Head of caudate nucleus (tissue), 42 donors: ENCODE measurements around the gene EIF2AK3.

Experiments
- DNase-seq, 42 donors: peaks; one replicate each; pipeline versions ENCODE4 v3.0.0 to v3.0.0-alpha.2; 2020 to 2021; ENCODE audit warnings: mixed read lengths in 7 of 42
- intact Hi-C: fragments of 100-400 bp; cut with DNase I; formaldehyde crosslinking; loops from one replicate; pipeline ENCODE4 v1.15.0; 2022

Gene EIF2AK3

DNA sequence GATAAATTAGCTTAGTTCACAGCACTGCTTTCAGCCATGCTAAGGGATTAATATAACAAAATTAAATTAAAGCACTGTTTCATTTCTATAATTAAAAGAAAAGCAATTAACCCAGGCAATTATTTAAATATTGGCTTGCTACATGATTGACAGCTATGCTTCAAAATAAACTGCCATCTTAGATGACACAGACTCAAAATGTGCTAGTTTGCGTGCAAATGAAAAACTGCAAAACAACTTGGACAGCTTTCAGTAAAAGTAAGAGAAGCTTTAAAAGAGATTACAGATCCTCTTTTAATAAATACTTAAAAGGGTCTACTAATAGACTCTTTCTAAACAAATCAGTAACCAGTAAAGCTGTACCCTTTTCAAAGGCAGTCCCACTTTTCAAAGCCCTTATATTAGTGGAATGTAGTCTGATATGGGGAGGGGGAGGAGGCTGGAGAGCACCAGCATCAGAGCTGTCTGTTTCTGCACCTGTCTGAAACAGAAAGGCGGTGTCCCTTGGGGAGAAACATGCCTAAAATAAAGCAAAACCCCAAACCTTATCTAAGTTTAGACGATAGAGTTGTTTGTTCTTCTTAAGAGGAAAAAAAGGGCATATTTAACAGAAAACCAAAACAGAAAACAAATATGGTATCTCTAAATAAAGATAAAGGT is 20.8 kb downstream of the EIF2AK3 start:
- intact Hi-C loops: no loop called here
- no peak for DNase-seq

DNA sequence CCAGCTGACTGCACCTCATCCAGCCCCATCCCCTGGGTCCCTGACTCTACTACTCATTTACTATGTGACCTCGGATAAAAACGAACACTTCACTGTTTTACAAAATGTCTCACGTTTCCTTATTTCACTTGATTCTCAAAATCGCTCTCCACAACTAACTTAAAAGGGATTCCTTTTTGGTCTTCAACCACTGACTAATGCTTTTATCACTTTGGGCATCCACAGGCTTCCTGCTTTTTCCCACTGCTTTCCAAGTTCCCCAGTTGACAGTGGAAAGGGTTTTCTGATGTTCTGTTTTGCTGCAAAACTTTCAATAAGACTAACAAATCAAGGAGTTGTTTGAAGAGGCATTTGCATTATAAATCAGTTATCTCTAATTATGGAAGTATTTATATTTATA is 24.1 kb downstream of the EIF2AK3 start:
- no peak for DNase-seq
- intact Hi-C loops: no loop called here

DNA sequence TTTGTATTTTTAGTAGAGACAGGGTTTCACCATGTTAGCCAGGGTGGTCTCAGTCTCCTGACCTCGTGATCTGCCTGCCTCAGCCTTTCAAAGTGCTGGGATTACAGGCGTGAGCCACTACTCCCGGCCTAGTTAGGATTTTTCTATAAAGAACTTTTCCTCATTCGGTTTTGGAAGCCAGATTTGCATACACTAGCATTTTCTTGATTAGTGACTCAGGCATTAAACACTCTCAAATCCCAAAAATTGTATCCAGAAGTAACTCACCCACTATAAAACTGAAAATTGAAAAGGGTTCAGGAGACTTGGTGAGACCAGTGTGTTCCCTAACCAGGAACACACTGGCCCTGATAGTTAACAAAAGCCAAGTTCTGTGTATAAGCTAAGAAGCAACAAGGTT is 25.2 kb downstream of the EIF2AK3 start:
- DNase-seq: no peak
- intact Hi-C loops: no loop called here

DNA sequence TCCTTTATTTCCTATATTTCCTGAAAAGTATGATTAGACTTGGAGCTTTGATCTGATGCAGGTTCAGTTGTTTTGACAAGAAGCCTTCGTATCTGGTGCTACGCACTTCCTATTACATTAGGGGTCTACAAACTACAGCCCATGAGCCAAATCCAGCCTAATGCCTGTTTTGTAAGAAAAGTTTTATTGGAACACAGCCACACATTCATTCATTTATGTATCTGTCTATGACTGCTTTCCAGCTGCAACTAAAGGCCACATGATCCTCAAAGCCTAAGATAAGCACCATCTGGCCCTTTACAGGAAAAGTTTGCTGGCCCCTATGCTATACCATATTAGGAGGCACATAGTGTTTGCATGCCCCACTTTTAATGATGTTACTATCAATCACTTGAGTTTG is 26.0 kb downstream of the EIF2AK3 start:
- no peak for DNase-seq
- intact Hi-C loops: no loop called here

DNA sequence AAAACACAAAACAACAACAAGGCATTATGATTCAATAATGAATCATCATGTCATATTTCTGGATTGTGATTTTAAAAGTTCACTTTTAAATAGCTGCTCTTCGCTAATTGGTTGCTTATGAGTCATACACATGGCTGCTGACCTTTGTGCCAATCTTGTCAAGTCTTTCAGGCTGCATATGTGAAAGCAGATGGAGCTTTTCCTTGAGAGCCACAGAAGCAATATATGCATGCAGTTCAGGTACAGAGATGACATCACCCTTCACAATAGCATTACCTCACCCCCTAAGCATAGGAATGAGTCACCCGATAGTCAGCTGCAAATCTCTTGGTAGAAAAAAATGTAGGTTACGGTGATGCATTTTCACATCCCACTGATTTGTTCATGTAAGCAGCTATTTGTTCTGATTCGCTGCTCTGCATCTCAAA is 27.2 kb downstream of the EIF2AK3 start:
- DNase-seq: peak in 25 of 42 donors; percentile 2 to 78 (median 30)
- intact Hi-C loops: no loop called here

DNA sequence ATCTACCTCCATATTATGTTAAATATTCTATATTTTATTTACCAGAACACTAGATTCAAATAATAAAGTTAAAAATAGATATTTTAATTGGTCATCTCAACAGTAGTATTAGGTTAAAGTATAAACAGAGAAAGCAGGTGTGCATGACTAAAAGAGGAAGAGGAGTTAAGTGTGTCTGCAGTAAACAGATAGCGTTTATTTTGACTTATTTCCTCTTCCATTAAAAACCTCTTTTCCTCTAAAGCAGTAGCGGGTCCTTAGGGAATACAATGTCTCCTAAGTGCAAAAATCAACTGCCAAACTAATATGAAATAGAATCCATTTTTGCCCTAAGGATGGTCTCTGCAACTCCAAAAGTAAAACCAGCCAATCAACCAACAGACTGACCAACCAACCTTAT is 27.7 kb downstream of the EIF2AK3 start:
- DNase-seq: no peak
- intact Hi-C loops: no loop called here

DNA sequence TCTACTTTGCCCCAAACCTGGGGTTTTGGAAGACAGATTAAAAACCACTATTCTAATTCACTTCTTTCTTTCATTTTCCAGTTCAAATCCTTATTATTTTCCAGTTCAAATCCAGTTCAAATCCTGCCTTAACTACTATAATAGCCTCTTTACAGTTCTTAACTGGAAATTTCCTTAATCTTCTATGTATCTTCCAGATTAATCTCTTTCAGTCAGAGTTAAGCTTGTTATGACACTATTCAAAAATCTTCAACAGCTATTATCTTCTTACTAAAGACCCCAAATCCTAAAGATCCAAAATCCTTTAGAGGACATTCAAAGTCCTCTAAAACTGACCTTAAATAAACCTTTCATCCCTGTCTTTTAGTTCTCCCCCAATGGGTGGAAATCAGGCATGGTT is 30.1 kb downstream of the EIF2AK3 start:
- intact Hi-C loops: no loop called here
- DNase-seq: no peak

DNA sequence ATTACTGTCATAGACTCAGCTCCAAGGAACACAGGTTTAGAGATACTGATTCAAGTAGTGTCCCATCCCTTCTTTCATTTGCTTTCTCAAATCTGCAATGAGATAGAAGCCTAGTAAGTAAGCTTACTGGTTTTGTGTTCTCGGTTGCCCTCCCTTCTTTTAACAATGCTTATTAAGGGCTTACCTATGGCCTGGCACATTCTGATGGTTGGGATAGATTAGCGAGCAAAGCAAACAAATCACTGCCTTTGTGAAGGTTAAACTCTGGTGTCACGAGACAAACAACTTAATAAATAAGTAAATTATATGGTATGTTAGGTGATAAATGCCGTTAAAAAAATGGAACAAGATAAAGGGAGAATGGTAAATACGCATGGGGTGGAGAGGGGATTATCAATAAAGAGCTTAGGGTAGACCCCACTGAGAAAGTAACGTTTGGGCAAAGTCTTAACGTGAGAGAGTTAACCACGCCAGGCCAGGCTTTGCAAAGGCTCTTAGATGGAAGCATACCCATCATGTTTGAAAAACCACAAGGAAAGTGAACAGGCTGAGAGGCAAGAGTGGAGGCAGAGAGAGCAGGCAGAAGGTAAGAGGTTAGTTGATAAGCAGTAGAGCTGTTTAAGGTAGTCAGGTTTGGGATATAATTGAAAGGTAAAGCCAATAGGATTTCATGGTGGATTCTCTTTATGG is 31.0 kb downstream of the EIF2AK3 start:
- DNase-seq: no peak
- intact Hi-C loops: no loop called here

DNA sequence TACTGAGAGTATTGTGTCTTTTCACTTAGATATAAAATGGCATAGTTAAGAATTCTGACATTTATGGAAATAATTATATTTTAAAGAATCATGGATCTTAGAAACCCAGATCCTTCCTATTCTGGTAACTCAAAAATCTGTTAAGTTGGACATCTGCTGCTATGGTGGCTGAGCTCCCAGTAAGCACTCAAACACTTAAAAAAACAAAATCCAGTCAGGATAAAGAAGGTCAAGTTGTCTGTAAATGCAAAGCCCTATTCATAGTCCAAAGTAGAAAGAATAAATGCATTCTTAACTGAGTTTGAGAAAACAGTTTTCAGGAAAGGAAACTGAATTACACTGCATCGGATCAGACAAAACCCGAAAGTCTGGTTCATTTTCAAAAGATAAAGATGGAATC is 35.6 kb downstream of the EIF2AK3 start:
- intact Hi-C loops: loop anchor here (5.0 kb wide), 1 partner anchor 81 kb away; no protein-coding TSS in a partner anchor

DNA sequence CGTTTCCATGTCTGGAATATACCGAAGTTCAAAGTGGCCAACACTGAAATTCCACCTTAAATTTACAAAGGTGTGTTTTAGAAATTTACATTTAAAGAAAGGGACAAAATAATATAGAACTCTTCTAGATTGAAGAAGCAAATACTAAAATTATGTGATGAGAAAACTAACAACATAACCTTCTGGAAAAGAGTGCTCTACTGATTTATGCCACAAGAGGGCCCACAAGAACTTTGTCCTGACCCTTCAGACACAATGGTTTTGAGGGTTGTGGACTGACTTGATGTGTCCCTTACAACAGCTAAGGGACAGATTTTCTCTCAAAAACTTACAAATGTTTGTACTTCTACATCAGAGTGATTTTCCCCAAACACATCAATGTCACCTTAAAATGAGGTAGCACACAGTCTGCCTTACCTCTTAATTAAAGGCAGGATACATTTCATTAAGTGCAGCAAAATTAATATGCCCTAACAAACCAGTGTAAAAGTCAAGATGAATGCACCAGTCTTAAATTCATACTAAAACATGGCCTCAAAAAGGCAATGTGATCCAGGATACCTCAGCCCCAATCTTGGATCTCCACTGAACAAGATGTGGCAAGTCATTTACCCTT is 36.2 kb downstream of the EIF2AK3 start:
- intact Hi-C loops: loop anchor here (5.0 kb wide), 1 partner anchor 81 kb away; no protein-coding TSS in a partner anchor
- peak in 27 of 42 donors; percentile 14 to 81 (median 49) for DNase-seq

More for the DNA sequence above, 35.6 kb downstream of the EIF2AK3 start:
- DNase-seq: no peak

DNA sequence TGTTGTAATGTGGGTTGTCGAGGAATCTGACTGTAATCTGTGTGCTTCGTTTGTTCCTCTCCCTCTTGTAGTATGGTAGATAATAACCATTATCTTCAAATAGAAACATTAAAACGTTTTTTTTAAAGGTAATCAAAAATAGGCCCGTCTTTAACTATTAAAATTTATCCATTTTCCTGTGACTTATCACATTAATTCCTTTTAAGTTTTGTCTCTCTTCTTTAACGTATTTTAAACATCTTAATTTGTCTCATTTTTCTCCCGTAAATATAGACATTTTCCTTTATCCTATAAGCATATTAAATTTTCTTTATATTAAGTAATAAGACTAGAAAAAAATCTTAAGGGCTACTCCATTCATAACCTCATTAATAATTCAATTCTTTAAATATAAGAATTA is 41.3 kb downstream of the EIF2AK3 start:
- DNase-seq: no peak
- intact Hi-C loops: no loop called here

DNA sequence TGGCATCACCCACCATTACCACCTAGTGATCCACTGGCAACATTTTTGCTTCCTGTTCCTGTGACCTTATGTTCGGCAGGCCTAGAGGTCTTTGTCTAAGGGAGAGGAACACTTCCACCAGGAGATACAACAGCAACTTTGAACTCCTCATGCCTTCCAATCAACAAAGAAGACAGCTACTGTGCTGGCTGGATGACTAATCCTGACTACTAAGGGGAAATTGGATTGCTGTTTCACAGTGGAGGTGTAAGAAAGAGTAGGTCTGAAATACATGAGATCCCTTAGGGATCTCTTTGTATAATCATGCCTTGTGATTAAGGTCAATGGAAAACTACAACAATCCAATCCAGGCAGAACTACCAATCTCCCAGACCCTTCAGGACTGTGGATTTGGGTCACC is 45.2 kb downstream of the EIF2AK3 start:
- intact Hi-C loops: no loop called here
- DNase-seq: no peak

DNA sequence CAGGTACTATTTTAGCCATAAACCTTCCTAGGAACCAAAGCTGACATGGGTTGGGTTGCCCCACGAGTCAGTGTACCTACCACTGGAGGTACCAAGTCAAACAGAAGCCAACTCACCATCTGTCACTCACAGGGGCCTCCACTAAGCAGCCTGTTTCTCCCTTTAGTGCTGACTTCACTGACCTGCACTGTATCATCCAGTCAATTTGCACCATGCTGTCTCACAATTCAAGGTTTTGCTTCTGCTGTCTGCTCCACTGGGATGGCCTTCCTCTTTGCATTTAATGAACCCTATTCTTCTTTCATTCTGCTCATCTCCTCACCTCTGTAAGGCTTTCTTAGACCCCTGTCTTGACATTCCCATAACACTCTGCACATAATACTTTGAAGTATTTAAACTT is 47.2 kb downstream of the EIF2AK3 start:
- intact Hi-C loops: no loop called here
- no peak for DNase-seq

DNA sequence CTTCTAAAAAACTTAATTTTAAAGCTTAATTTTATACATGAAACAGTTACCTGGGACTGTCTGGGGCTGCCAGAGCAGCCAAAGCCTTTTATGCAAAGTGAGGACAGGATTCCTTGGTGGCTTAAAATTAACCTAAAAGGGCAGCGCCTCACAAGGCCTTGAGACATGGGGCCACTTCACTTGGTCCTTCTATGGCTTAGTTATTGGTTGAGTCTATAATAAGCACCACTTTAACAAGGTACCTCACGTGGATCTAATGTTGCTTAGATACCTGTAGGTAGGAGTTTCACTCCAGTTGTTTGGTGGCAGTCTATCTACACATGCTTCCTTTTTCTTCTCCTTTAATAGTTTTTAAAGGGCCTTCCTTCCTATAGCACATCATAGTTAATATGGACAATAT is 51.6 kb downstream of the EIF2AK3 start:
- intact Hi-C loops: no loop called here
- no peak for DNase-seq

DNA sequence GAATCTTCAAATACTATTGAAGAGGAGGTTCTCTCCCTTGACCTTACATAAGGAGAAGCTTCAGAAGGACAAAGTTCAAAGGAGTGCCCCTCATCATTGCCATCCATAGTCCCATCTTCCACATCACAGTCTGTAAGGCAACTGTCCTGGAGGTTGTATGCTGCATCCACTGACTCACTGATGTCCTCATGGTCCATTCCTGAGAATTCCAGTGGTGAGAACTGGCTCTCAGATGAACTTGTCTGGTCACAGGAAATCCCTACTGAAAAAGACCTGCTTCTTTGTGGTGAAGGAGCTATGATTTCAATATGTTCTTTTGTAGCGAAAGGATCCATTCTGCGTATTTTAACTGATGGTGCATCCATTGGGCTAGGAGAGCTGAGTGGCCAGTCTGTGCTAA is 52.2 kb downstream of the EIF2AK3 start:
- DNase-seq: no peak
- intact Hi-C loops: no loop called here

DNA sequence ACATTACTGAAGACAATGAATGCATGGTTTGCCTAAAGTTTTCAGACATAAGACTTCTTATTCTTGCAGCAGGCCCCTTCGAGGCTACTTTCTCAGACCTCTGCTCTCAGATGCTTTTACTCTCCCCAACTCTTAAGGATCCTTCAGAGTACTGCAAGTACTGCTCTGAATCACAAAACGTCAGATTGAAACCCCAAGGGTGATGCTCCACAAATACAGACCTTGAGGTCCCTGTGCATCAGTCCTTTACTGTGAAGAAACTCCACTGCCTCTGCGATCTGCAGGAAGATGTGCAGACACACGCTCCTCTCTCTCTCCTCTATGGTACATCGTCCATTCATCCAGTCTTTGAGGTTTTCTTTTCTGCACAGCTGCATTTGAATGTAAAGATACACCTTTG is 52.8 kb downstream of the EIF2AK3 start:
- intact Hi-C loops: no loop called here
- no peak for DNase-seq

DNA sequence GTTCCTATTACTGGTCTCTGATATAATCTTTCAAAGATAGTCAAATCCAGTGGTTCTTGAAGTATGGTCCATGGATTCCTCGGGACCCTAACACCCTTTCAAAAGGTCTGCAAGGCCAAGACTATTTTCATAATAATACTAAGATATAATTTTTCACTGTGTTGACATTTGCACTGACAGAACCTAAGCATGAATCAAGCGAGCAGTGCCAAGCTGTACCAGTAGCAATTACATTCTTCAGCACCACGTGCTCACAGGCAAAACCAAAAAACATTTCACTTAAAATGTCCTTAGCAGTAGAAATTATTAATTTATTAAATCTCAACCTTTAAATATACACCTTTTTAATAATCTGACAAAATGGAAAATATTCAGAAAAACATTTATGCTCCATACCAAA is 59.1 kb downstream of the EIF2AK3 start:
- DNase-seq: no peak
- intact Hi-C loops: no loop called here

DNA sequence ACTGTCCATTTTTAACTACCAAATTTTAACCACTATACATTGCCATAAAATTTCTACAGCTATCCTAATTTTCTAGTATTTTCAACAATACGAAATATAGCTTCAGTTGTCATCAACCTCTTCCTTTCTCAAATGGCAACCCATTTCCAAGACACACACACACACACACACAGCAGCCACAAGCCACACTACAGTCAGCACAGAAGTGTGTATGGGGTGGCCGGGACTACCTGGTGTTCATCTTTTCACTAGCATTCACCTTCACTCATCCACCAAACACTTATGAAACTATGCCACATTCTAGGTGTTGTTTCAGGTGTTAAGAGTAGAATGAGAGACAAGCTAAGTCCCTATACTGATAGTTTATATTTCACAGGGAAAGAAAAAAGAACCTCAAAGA is 62.9 kb downstream of the EIF2AK3 start:
- DNase-seq: no peak
- intact Hi-C loops: no loop called here

DNA sequence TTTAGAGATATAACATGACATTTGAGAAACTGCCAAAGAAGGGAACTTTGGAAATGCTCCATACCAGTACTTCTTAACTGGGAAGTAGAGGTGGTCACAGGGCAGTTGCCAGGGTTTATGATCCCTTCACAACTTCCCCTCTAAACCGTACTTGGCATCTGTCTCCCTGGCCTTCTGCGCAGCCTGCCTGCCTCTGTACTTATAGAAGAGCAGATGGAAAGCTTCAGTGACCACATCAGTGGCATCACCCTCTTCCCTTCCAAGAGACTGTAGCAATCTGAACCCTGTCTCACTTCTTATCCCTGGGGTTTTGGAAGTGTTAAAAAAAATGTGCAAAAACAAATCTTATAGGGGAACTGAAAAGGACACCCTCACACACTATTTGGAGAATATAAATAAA is 64.1 kb downstream of the EIF2AK3 start:
- intact Hi-C loops: no loop called here
- DNase-seq: no peak

DNA sequence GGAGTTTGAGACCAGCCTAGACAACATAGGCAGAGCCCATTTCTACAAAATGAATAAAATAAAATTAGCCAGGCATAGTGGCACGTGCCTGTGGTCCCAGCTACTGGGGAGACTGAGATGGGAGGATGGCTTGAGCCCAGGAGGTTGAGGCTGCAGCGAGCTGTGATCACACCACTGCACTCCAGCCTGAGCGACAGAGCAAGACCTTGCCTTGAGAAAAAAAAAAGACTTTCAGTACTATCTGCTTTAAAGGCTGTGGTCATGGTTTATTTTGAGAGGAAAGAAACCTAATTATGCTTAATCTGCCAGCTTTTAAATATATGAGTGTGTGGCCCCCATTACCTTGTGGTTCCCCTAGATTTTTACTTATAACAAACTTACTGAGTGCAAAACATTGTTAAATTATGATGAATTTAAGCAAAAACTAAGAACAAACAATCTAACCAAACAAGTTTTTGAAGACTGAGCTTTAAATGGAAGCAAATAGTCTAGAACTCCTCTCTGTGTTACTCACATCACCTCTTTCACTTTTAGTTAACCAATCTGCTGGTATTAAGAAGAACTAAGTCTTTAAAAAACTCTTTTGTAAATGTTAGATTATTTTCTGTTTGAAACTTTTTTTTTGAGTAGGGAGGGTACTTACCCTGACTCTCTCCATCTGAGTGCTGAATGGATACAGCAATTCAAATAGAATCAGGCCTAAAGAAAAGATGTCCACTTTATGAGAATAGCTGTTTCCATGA is 65.4 kb downstream of the EIF2AK3 start:
- no peak for DNase-seq
- intact Hi-C loops: no loop called here
